Calu3 (cell line): Measurements from ENCODE around the gene DNAJC17. TPM values are rescaled to one million over a fixed set of nuclear protein-coding genes. Genes with fewer than 3 reads are reported as not detected.

Experiments used
- BruUV-seq: library from RNA; stranded (reverse); fragments of 400-500 nt; replicated peaks from 2 replicates; lab custom pipeline; 2021; lab: Mats Ljungman, UMichigan
- CTCF ChIA-PET: fragments of 300-600 bp; sonication (Branson Sonifier 250); formaldehyde crosslinking; loops from one replicate; lab custom pipeline; 2022; ENCODE audit warnings: antibody characterized with exemption; lab: Charles Lee
- DNase-seq: peaks from one replicate; pipeline ENCODE4 v3.0.0; 2022
- H3K27ac Mint-ChIP-seq: one replicate; pipeline ENCODE4 v1.8.0; 2022; ENCODE audit warnings: mixed read lengths; ENCODE audit not compliant: unreplicated experiment
- H3K27me3 Mint-ChIP-seq: one replicate; pipeline ENCODE4 v1.8.0; 2022; ENCODE audit warnings: mixed read lengths; ENCODE audit not compliant: unreplicated experiment
- H3K36me3 Mint-ChIP-seq: one replicate; pipeline ENCODE4 v1.8.0; 2022; ENCODE audit warnings: mild to moderate bottlenecking, moderate library complexity, mixed read lengths; ENCODE audit not compliant: insufficient read depth, unreplicated experiment
- H3K4me1 Mint-ChIP-seq: one replicate; pipeline ENCODE4 v1.8.0; 2022; ENCODE audit warnings: mild to moderate bottlenecking, low read depth, mixed read lengths; ENCODE audit not compliant: unreplicated experiment
- H3K4me3 Mint-ChIP-seq: one replicate; pipeline ENCODE4 v1.8.0; 2022; ENCODE audit warnings: mild to moderate bottlenecking, low read depth, moderate library complexity, mixed read lengths; ENCODE audit not compliant: unreplicated experiment
- H3K9me3 Mint-ChIP-seq: one replicate; pipeline ENCODE4 v1.8.0; 2022; ENCODE audit warnings: low read depth, mixed read lengths; ENCODE audit not compliant: unreplicated experiment
- intact Hi-C: fragments of 100-400 bp; cut with micrococcal nuclease; formaldehyde crosslinking; loops from one replicate; pipeline ENCODE4 v1.10.0; 2022; ENCODE audit not compliant: unreplicated experiment
- total RNA-seq: library from RNA; stranded (reverse); gene quantifications from 2 replicates; pipeline ENCODE4 v1.2.3, GENCODE V29; 2022
- TF ChIP-seq, protein P1 (sequence below): fragments of 200-600 bp; IDR thresholded peaks from one replicate; pipeline ENCODE4 v1.8.0; 2022; ENCODE audit warnings: antibody characterized with exemption; ENCODE audit not compliant: unreplicated experiment

DNAJC17 gene
- total RNA-seq, 1 experiment from 2014 or later, result 17.4 TPM

DNA sequence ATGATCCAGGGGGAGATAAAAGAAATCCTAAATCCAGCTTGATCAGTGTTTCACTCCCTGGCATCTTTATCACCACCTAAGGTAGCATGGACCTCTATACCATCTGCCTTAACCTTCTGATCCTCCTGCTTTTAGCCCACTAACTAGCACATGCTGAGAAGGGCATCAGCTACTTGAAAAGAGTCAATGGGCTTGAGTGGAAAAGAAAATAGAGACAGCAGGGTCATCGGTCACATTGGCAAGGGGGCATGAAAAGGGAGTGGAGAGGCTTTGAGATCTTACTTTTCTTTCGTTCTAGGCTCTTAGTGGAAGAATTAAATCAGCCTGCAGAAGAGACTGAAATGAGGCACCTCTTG, 623 bp downstream of the DNAJC17 start:
- CTCF ChIA-PET, result interaction anchor here (0.5 to 1.0 kb wide), 2 partner anchors 11 to 51 kb away, joined by 3 to 4 read pairs; no protein-coding TSS in a partner anchor
- BruUV-seq, result no TSS peak
- DNase-seq, result no peak
- Mint-ChIP-seq H3K4me3 (peak overlapping the region; percentile 90), H3K27ac (peak overlapping the region; percentile 66), H3K36me3 (peaks cover 13% of the 10 kb centered on the region), H3K27me3 (no peaks in the 10 kb centered on the region), H3K9me3 (no peaks in the 10 kb centered on the region), H3K4me1 (no peaks in the 10 kb centered on the region)
- TF ChIP-seq, protein P1, sequence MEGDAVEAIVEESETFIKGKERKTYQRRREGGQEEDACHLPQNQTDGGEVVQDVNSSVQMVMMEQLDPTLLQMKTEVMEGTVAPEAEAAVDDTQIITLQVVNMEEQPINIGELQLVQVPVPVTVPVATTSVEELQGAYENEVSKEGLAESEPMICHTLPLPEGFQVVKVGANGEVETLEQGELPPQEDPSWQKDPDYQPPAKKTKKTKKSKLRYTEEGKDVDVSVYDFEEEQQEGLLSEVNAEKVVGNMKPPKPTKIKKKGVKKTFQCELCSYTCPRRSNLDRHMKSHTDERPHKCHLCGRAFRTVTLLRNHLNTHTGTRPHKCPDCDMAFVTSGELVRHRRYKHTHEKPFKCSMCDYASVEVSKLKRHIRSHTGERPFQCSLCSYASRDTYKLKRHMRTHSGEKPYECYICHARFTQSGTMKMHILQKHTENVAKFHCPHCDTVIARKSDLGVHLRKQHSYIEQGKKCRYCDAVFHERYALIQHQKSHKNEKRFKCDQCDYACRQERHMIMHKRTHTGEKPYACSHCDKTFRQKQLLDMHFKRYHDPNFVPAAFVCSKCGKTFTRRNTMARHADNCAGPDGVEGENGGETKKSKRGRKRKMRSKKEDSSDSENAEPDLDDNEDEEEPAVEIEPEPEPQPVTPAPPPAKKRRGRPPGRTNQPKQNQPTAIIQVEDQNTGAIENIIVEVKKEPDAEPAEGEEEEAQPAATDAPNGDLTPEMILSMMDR, result no peak
- intact Hi-C loops, result no loop called here

DNA sequence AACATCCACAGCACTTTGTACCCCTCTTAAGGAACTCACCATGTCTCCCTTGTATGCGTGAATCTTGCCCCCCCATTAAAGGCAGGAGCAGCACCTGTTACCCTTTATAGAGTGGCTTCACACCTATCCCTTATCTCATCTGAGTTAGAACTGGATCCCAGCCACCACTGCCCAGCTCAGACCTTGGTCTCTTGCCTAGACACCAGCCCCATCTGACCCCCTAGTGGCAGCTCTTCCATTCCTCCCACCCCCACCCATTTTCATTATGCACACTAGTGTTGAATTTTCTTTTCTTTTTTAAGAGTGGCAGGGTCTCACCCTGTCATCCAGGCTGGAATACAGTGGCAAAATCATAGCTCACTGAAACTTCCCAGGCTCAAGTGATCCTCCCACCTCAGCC, 3.6 kb downstream of the DNAJC17 start:
- intact Hi-C loops, result no loop called here
- no peak for DNase-seq
- Mint-ChIP-seq H3K27ac (no peak overlapping the region), H3K4me3 (no peak overlapping the region), H3K27me3 (no peaks in the 10 kb centered on the region), H3K36me3 (peaks cover 13% of the 10 kb centered on the region), H3K9me3 (no peaks in the 10 kb centered on the region), H3K4me1 (no peaks in the 10 kb centered on the region)
- CTCF ChIA-PET, result no interaction called here
- BruUV-seq, result no TSS peak
- TF ChIP-seq, protein P1, result no peak

DNA sequence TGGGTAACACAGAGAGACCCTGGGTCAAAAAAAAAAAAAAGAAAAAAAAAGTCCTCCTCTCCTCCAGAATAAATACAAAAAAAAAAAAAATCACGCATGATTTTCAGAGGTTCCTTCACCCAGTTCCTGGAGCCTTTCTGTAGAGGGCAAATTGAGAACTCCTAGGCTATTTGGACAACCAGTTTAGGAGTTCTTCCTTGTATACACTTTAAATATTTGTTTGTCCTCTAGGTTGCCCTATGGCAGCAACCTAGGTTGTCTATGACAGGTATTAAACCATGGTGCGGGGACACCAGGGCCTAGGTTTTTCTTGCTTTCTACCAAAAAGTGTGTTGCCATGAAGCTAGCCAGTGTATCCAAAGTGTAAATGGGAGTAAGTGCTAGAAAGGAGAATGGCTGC, 4.2 kb downstream of the DNAJC17 start:
- CTCF ChIA-PET, result no interaction called here
- no peaks in the 10 kb centered on the region for H3K4me1 Mint-ChIP-seq
- no peaks in the 10 kb centered on the region for H3K9me3 Mint-ChIP-seq
- TF ChIP-seq, protein P1, result no peak
- no peak overlapping the region for H3K27ac Mint-ChIP-seq
- no TSS peak for BruUV-seq
- H3K27me3 Mint-ChIP-seq, result no peaks in the 10 kb centered on the region
- H3K4me3 Mint-ChIP-seq, result no peak overlapping the region
- no peak for DNase-seq
- intact Hi-C loops, result no loop called here
- H3K36me3 Mint-ChIP-seq, result peaks cover 13% of the 10 kb centered on the region

GRCh38 chr15:40799523-40799922, 7.8 kb downstream of the DNAJC17 start:
- no peak for DNase-seq
- intact Hi-C loops, result no loop called here
- no TSS peak for BruUV-seq
- Mint-ChIP-seq H3K27ac (no peak overlapping the region), H3K4me1 (peaks cover 13% of the 10 kb centered on the region), H3K27me3 (no peaks in the 10 kb centered on the region), H3K4me3 (no peak overlapping the region), H3K36me3 (no peaks in the 10 kb centered on the region), H3K9me3 (no peaks in the 10 kb centered on the region)
- CTCF ChIA-PET, result no interaction called here
- TF ChIP-seq, protein P1, result no peak
